Bronchial epithelial cell (primary cell): Measurements from ENCODE around the gene ACP2. TPM values are rescaled to one million over a fixed set of nuclear protein-coding genes. Genes with fewer than 3 reads are reported as not detected.

ENCODE experiments used
- DNase-seq: peaks from one replicate; pipeline ENCODE4 v3.0.0-alpha.2; 2010; ENCODE audit warnings: low read depth
- FAIRE-seq: peaks from 2 replicates; lab custom pipeline; 2011; peaks lifted over from hg19 to GRCh38; lab: Jason Lieb, UNC
- H3K27me3 ChIP-seq: 2 replicates; pipeline ENCODE4 v1.5.1; 2011; ENCODE audit warnings: low read length; ENCODE audit not compliant: control insufficient read depth, insufficient read depth
- H3K36me3 ChIP-seq: 2 replicates; pipeline ENCODE4 v1.5.1; 2011; ENCODE audit warnings: low read length; ENCODE audit not compliant: control insufficient read depth, insufficient read depth
- H3K4me3 ChIP-seq: 2 replicates; pipeline ENCODE4 v1.5.1; 2011; ENCODE audit warnings: mild to moderate bottlenecking, low read depth, low read length, control low read depth
- CTCF ChIP-seq: IDR thresholded peaks from 2 replicates; pipeline ENCODE4 v1.5.1; 2011; ENCODE audit warnings: mild to moderate bottlenecking, moderate library complexity, low read length, control low read depth, inconsistent platforms; ENCODE audit not compliant: insufficient read depth, severe bottlenecking
- total RNA-seq: library from RNA; depleted of rRNA; stranded (reverse); fragments of >200 nt; gene quantifications from 2 replicates; pipeline ENCODE4 v1.2.1, GENCODE V29; 2014

The ACP2 gene
- total RNA-seq, 1 donor from 2014 or later = 8.4 TPM

DNA sequence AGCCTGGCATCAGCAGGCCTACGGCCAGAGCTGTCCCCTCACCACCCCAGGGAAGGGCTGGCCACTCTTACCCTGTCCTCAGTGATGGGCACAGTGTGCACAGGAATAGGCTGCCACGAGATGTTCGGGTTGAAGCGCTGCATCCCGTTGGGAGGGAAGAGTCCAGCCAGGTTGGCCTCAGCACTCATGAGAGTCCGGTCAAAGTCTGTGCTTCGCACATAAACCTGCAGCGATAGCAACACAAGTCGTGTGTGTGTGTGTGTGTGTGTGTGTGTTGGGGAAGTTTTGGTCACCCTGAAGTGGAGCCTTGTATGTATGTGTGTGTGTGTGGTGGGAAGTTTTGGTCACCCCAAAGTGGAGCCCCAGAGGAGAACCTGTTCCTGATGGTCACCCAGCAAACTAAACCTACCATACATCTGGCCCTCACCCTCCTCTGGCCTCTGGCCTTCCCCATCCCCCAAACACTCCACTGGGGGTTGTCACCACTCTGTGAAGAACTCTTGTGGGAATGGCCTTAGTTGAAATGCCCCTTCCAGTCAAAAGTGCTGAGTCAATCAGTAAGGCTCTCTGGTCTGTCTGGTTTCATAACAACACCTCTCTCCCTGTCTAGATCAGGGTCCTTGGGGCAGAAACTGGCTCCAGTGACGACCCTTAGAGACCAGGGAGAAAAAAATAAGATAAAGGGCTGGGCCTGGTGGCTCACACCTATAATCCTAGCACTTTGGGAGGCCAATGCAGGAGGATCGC, 2.8 kb downstream of the ACP2 start:
- DNase-seq = no peak
- TF ChIP-seq CTCF = no peak

GRCh38 chr11:47244448-47245350, 3.9 kb downstream of the ACP2 start:
- DNase-seq (no peak), FAIRE-seq (no peak)
- Histone ChIP-seq H3K27me3 (no peaks in the 10 kb centered on the region), H3K4me3 (no peak overlapping the region), H3K36me3 (peaks cover 22% of the 10 kb centered on the region)
- no peak for TF ChIP-seq CTCF

More for the DNA sequence above, 2.8 kb downstream of the ACP2 start:
- Histone ChIP-seq H3K4me3 (no peak overlapping the region), H3K27me3 (no peaks in the 10 kb centered on the region), H3K36me3 (peaks cover 17% of the 10 kb centered on the region)
- FAIRE-seq = no peak

- DNase-seq (peak; percentile 73), FAIRE-seq (peak; percentile 97)
- H3K4me3 ChIP-seq = no peak overlapping the region
- no peaks in the 10 kb centered on the region for H3K27me3 ChIP-seq
- no peak for TF ChIP-seq CTCF
- peaks cover 24% of the 10 kb centered on the region for H3K36me3 ChIP-seq
Observed at GRCh38 chr11:47243454-47243853, 5.2 kb downstream of the ACP2 start.

GRCh38 chr11:47242596-47243192, 5.9 kb downstream of the ACP2 start:
- peaks cover 27% of the 10 kb centered on the region for H3K36me3 ChIP-seq
- H3K4me3 ChIP-seq = no peak overlapping the region
- TF ChIP-seq CTCF = no peak
- FAIRE-seq (no peak), DNase-seq (no peak)
- no peaks in the 10 kb centered on the region for H3K27me3 ChIP-seq

DNA sequence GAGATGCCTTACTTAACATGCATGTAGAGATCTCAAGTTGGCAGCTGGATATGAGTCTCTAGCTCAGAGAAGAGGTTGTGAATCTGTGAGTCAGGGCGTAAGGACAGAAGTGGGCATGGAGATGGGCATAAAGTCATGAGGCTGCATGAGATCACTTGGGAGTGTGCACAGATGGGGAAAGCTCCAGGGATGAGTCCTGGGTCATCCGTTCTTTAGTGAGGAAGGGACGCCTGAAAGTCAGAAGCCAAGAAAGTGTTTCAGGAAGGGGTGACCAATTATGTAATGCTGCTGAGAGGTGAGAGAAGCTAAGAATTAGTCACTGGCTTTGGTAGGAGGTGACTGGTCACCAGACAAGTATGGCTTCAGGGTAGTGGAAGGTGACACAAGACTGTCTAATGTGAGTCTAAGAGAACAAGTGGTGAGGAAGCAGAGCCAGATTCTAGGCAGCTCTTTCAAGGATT, 6.7 kb downstream of the ACP2 start:
- no peak for TF ChIP-seq CTCF
- peak; percentile 76 for DNase-seq
- Histone ChIP-seq H3K36me3 (peaks cover 28% of the 10 kb centered on the region), H3K27me3 (no peaks in the 10 kb centered on the region), H3K4me3 (no peak overlapping the region)
- FAIRE-seq = peak; percentile 23
